ENCODE results near the gene GRIFIN.
A peak's percentile ranks its signal among the peaks of the same experiment; 100 is the strongest.

GRIFIN gene

GRCh38 chr7:2512179-2512661 lies 36.0 kb upstream of the GRIFIN start:
- peak; percentile 39 for DNase-seq

DNA sequence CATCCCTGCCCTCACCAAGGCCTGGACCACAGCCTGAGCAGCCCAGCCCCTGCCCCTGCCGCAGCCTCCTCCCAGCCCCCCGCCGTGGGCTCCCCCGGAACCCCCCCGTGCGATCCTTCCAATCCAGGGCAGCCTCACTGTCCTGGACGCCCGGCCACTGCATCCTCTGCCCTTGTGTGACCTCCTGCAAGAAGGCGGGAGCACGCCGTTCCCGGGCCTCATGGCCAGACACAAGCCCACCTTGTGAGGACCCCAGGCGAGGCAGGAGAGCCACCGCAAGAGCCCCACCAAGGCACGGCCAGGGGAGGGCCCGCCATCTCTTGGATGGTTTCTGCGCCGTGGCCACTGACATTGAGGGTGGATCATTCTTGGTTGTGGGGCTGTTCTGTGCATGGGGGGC lies 35.6 kb upstream of the GRIFIN start:
- DNase-seq, result no peak

GRCh38 chr7:2510909-2511768 lies 34.9 kb upstream of the GRIFIN start:
- peak; percentile 85 for DNase-seq

DNA sequence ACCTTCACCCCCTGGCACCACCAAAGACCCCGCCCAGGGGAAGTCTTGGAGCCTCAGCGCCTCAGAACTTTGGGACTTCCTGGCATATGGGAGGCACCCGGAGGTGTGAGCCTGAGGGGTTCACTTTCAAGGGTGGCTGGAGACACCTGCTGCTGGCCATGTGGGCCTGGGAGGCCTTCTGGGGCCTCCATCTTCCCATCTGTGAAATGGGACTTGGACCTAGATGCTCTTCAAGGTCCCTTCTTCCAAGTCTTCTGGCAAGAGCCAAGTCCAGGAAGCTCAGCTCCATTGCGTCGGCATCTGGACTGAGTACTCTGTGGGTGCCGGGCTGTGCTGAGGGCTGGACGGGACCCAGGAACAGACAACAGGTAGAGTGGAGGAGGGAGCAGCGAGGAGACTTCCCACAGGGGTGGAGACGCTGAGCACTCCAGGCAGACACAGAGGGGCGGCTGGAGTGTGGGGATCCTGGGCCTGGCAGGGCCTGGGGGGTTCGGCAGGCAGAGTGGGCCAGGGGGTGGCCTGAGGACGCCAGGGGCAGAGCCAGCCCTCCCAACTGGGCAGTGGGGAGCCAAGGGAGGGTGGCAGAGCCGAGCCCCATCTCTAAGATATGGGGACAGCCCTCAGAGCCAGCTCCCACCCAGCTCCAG lies 34.1 kb upstream of the GRIFIN start:
- DNase-seq, result no peak

GRCh38 chr7:2509298-2509906 lies 33.2 kb upstream of the GRIFIN start:
- no peak for DNase-seq

GRCh38 chr7:2508327-2509215 lies 32.4 kb upstream of the GRIFIN start:
- DNase-seq, result peak; percentile 81

- no peak for DNase-seq
Observed at GRCh38 chr7:2507917-2508306, 31.7 kb upstream of the GRIFIN start.

GRCh38 chr7:2507208-2507916 lies 31.2 kb upstream of the GRIFIN start:
- DNase-seq, result no peak

DNA sequence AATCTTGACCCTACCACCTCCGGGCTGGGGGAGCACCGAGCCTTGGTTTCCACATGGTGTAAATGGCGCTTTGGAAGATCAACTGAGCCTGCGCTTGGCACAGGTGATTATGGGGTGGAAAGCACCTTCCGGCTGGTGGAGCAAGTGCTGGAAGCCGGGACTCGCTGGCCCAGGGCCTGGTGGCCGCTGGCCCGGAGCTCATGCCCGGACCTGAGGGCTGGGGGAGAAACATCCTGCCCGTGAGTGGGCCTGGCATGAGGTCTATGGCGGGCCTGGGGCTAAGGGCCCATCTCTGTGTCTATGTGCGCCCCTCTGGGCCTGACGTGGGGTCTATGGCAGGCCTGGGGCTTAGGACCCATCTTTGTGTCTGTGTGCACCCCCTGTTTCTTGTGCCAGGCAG lies 29.2 kb upstream of the GRIFIN start:
- DNase-seq, result no peak

GRCh38 chr7:2504889-2505375 lies 28.7 kb upstream of the GRIFIN start:
- no peak for DNase-seq

GRCh38 chr7:2504128-2504888 lies 28.1 kb upstream of the GRIFIN start:
- no peak for DNase-seq

DNA sequence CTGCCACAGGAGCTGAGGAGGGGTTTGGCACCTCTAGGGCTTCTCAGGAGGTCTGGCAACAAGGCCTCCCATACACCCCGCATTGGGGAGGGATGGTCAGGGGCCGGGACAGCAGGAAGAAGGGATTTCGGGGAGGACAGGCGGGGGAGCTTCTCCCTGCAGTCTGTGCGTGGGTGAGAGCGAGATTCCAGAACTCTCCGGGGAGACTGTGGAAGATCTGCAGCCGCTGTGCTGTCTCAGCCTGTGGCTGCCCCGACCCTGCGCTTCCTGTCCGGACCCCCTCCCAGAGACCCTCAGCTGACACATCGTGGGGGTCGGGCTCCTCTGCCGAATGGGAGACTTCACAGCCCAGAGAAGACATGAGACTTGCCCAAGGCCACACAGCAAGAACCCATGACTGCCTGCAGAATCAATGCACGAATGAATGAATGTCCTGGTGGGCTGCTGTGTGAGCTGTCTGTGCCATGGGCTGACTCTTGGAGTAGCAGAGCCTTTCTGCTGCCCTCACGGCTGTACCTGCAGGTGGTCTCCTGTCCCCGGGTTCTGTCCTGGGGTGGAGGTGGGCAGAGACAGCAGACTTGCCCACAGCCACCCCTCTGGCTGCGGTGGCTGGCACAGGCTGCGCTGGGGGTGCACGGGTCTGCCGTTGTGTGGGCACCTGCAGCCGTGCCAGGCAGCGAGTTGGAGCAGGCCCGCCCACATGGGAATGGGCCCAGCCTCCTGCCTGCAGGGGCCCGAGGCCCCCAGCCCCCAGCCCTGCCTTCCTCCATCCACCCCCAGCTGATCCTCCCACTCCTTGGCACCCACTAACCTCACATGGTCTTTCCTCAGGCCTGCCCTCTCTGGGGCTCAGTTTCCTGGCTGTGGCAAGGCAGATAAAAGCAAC lies 27.1 kb upstream of the GRIFIN start:
- DNase-seq, result no peak

DNA sequence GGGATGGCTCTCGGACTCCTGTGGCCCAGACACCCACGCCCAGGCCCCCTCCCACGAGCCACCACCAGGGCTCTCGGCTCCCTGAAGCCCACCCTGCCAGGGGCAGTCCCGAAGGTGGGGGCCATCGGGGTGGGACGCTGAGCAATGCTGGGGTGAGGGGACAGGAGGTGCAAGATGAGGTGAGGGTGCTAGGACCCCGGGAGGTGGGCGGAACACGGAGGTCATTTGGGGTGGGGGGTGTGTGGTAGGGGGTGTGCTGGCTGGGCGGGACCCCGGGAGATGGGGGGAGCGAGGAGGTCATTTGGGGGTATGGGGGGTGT lies 26.4 kb upstream of the GRIFIN start:
- DNase-seq, result no peak

GRCh38 chr7:2501947-2502646 lies 25.9 kb upstream of the GRIFIN start:
- DNase-seq, result no peak

GRCh38 chr7:2500701-2501100 lies 24.5 kb upstream of the GRIFIN start:
- no peak for DNase-seq

- DNase-seq, result no peak
Observed at GRCh38 chr7:2499719-2500430, 23.7 kb upstream of the GRIFIN start.

DNA sequence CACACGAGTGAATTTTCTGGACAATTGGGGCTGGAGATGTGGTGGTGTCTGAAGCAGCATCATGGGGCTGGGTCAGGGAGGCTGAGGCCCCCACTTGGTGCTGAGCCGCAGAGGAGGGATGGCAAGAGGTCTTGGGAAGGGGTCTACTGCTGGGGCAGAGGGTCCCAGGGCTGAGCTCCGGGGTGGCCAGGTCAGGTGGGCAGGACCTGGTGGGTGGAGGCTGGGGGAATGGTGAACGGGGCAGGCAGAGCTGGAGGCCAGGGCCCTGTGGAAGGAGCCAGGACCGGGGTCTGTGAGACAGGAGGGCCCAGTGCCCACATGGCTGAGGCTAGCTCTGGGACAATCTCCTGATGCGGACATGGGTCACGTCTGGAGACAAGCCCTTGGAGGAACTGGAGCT lies 23.0 kb upstream of the GRIFIN start:
- DNase-seq, result no peak

- DNase-seq, result no peak
Observed at GRCh38 chr7:2498708-2499107, 22.5 kb upstream of the GRIFIN start.

All from CD4-positive, alpha-beta T cell treated with Interferon gamma for 1 hour (primary cell).